ENCODE results near the gene MOB3A.

Gene MOB3A

DNA sequence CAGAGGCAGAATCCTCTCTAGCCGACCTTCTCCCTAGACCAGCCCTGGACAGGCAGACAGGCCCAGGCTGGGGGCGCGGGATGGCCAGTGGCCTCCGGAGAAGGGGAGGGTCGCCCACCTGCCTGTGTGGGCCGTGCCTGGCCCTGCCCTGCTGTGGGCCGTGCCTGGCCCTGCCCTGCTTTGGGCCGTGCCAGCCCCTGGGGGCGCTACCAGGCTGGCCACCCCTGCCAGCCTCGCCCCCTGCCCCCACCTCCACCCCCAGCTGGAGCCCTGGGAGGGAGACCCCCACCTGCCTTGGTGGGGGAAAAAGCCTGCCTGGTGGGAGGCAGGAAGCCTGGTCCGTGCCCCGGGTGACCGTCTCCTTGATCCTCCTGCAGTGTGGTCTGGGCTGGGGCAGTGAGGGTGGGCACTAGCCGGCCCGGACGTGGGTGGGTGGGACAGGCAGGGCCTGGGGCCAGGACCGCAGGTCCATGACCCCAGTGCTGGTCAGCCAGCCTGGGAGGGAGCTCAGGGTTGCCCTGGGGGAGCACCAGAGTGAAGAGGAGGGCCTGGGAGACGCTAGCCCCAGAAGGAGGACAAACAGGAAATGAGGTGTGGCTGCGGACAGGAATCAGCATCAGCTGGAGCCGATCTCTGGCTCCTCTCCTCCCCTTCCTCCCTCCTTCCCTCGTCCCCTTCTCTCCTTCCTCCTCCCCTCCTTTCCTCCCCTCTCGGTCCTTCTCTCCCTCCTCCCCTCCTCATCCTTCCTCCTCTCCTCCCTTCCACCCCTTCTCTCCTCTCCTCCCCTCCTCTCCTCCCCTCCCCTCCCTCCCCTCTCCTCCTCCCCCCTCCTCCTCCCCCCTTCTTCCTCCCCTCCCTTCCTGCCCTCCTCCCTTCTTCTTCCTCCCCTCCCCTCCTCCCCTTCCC is 39.9 kb downstream of the MOB3A start:
- peak; percentile 92 for DNase-seq (ENCODE audit: low read depth)
- H3K4me3 ChIP-seq (ENCODE audit: low read length), result peak overlapping the region; percentile 60
- TF ChIP-seq, protein P1, sequence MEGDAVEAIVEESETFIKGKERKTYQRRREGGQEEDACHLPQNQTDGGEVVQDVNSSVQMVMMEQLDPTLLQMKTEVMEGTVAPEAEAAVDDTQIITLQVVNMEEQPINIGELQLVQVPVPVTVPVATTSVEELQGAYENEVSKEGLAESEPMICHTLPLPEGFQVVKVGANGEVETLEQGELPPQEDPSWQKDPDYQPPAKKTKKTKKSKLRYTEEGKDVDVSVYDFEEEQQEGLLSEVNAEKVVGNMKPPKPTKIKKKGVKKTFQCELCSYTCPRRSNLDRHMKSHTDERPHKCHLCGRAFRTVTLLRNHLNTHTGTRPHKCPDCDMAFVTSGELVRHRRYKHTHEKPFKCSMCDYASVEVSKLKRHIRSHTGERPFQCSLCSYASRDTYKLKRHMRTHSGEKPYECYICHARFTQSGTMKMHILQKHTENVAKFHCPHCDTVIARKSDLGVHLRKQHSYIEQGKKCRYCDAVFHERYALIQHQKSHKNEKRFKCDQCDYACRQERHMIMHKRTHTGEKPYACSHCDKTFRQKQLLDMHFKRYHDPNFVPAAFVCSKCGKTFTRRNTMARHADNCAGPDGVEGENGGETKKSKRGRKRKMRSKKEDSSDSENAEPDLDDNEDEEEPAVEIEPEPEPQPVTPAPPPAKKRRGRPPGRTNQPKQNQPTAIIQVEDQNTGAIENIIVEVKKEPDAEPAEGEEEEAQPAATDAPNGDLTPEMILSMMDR (conservative IDR thresholded peaks at IDR 0.05; ENCODE audit: low read length), result no peak

DNA sequence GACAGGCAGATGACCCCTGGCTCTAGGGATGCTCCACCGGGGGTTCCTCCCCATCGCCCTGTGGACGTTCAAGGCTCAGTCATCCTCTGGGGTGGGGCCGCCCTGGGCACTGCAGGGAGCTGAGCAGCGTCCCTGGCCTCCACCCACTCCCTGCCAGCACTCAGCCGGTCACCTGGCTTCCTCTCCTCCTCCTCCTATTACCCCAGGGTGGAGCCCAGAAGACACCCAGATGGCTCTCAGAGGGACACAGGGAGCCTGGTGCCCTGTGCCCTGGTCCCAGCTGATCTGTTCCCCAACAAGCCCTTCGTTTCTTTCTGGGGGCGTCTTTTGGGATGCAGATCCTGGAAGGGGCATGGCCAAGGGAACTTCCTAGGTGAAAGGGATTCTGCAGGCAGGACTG is 41.4 kb downstream of the MOB3A start:
- no peak for DNase-seq (ENCODE audit: low read depth)
- TF ChIP-seq, protein P1 (conservative IDR thresholded peaks at IDR 0.05; ENCODE audit: low read length), result no peak

DNA sequence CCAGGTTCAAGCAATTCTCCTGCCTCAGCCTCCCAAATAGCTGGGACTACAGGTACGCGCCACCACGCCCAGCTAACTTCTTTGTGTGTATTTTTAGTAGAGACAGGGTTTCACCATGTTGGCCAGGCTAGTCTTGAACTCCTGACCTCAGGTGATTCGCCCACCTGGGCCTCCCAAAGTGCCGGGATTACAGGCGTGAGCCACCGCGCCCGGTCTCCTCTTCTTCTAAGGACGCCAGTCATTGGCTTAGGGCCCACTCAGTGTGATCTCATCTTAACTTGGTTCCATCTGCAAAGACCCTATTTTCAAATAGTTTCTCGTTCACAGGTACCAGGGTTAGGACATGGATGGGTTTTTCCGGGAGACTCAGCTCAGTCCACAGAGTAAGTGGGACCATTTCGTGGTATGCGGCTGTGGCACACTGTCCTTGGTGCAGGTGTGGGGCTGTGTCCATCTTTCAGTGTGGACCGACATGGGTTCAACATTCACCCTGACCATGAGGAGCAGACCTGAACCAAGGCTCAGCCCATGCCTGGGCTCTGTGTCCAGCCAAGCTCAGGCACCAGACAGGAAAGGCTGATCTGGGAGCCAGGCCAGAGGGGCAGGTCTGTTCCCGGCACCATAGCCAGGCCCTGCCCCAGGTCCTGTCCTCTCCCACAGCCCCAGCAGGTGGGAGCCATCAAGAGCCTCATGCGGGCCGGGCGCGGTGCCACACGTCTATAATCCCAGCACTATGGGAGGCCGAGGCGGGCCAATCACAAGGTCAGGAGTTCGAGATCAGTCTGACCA is 42.3 kb downstream of the MOB3A start:
- H3K4me3 ChIP-seq (ENCODE audit: low read length), result no peak overlapping the region
- DNase-seq (ENCODE audit: low read depth), result no peak
- TF ChIP-seq, protein P1 (conservative IDR thresholded peaks at IDR 0.05; ENCODE audit: low read length), result no peak

More for the DNA sequence above, 41.4 kb downstream of the MOB3A start:
- H3K4me3 ChIP-seq (ENCODE audit: low read length), result no peak overlapping the region

DNA sequence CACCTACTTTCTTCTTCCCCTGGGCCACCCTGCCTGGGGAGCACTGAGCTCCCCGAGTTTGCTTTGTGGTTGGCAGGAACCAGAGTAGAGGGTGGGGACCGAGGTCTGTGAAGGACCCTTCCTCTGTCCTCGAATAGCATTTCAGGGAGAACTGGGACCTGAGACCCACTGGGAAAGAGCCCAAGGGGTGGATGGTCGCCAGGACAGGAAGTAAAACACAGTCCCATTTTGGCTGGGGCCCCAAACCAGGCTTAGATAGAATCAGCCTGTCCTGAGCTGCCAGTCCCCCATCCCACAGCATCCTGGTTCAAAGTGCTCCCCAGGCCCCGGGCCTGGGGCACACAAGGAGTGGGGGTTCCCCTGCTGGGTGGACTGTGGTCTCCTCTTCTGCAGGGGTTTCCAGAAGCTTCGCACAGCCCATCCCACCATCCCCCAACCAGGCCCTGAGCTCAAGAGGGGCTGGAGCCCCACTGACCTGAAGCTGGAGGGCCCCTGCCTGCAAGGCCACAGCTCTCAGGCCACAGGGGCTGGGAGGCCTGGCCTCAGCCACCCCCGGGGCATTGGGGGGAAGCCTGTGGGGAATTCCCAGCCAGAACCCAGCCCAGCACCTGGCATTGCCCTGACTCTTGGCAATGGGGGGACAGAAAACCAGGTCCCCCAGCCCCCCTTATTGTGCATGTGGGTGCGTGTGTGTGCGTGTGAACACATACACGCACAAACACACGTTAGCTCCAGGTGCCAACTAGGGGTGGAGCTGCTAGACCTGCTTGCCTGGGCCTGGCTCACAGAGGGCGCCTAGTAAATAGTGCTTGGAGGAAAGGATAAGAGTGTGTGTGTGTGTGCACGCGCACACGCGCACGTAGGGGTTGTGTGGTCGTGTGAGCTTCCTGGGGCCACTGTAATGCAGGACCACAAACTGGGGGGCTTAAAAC is 44.1 kb downstream of the MOB3A start:
- TF ChIP-seq, protein P1 (conservative IDR thresholded peaks at IDR 0.05; ENCODE audit: low read length), result no peak
- H3K4me3 ChIP-seq (ENCODE audit: low read length), result no peak overlapping the region
- no peak for DNase-seq (ENCODE audit: low read depth)

DNA sequence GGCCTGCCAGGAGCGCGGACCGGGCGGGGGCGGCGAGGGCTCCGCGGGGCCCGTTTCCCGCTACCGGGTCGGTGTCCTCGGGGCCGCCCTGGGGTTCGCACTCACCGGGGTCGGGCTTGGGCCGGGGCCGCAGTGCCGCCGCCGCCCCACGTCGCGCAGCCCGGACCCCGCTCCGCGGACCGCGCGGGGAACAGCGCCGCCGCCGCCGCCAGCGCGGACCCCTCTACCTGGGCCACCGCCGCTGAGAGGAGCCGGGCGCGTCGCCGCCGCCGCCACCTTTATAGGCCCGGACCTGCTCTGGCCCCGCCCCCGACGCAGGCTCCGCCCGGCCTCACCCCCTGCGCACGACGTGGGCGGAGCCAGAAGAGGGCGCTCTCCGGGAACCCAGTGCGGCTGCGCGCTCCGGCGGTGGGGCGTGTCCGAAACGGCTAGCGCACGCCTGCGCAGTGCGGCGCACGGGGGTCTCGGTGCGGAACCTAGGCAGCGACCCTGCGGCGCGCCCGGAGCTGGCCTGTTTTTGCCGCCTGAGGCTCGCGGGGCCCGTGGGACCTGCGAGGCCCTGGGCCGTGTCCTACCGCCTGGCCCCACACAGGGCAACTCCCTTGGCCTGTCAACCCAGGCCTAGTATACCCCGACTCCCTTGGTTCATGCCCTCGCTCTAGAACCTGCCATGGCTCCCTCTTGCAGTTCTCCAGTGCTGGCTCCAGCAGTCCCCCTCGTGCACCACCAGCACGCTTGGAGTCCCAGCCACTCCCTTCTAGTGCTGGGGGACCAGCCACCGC is 44.9 kb downstream of the MOB3A start, which contains the start of gene MKNK2:
MKNK2 (minus strand) TSS at position 254 of the 782 bp plus-strand sequence. CDS start 393 bp downstream, outside the sequence.
- DNase-seq (ENCODE audit: low read depth), result peak; percentile 76
- TF ChIP-seq, protein P1 (conservative IDR thresholded peaks at IDR 0.05; ENCODE audit: low read length), result peak; percentile 44

More for the DNA sequence above, 44.9 kb downstream of the MOB3A start, which contains the start of gene MKNK2:
- peak within 1 kb of the TSS; percentile 88 for H3K4me3 ChIP-seq (ENCODE audit: low read length)
